KMS-11 (cell line): ENCODE measurements around the gene COX6B1.
"Not testable (repeated sequence)": the region's sequence is repeated elsewhere in the genome, so short reads cannot be mapped to it uniquely, and the experiment has no call there.

Experiments
- H2AFZ ChIP-seq: fragments of 200-600 bp; sonication (generic); 2 replicates; pipeline ENCODE4 v1.6.1; 2016; ENCODE audit warnings: antibody characterized with exemption, mixed run types, low read depth
- H3K27ac ChIP-seq: fragments of 200-600 bp; sonication (generic); 2 replicates; pipeline ENCODE4 v1.6.1; 2016; ENCODE audit warnings: mild to moderate bottlenecking, mixed run types
- H3K27me3 ChIP-seq: fragments of 200-600 bp; sonication (generic); 2 replicates; pipeline ENCODE4 v1.6.1; 2017; ENCODE audit warnings: mild to moderate bottlenecking, low read depth, mixed run types, moderate library complexity; ENCODE audit not compliant: insufficient read depth
- H3K36me3 ChIP-seq: fragments of 200-600 bp; sonication (generic); 2 replicates; pipeline ENCODE4 v1.6.1; 2017; ENCODE audit warnings: mild to moderate bottlenecking, mixed run types; ENCODE audit not compliant: insufficient read depth
- H3K4me1 ChIP-seq: fragments of 200-600 bp; sonication (generic); 2 replicates; pipeline ENCODE4 v1.6.1; 2016; ENCODE audit warnings: mild to moderate bottlenecking, low read depth, mixed run types; ENCODE audit not compliant: poor library complexity, severe bottlenecking
- H3K4me2 ChIP-seq: fragments of 200-600 bp; sonication (generic); 2 replicates; pipeline ENCODE4 v1.7.0; 2016; ENCODE audit warnings: mild to moderate bottlenecking, mixed run types
- H3K4me3 ChIP-seq: fragments of 200-600 bp; sonication (generic); IDR thresholded peaks from 2 replicates; pipeline ENCODE4 v1.6.1; 2017; ENCODE audit warnings: low read depth, low read length, mixed read lengths; ENCODE audit not compliant: insufficient read depth
- H3K79me2 ChIP-seq: fragments of 200-600 bp; sonication (generic); 2 replicates; pipeline ENCODE4 v1.6.1; 2016; ENCODE audit warnings: low read depth, mixed run types; ENCODE audit not compliant: insufficient read depth
- H3K9ac ChIP-seq: fragments of 200-600 bp; sonication (generic); 2 replicates; pipeline ENCODE4 v1.6.1; 2016; ENCODE audit warnings: mild to moderate bottlenecking, mixed run types
- H4K20me1 ChIP-seq: fragments of 200-600 bp; sonication (generic); 2 replicates; pipeline ENCODE4 v1.6.1; 2016; ENCODE audit warnings: mild to moderate bottlenecking, mixed run types; ENCODE audit not compliant: insufficient read depth
- TF ChIP-seq, protein P1 (sequence below): fragments of 200-600 bp; sonication (generic); conservative IDR thresholded peaks from 2 replicates; pipeline ENCODE4 v1.6.1; 2017; ENCODE audit warnings: low read depth, mild to moderate bottlenecking, antibody characterized with exemption, low read length, moderate library complexity, mixed read lengths

The COX6B1 gene, protein sequence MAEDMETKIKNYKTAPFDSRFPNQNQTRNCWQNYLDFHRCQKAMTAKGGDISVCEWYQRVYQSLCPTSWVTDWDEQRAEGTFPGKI

DNA sequence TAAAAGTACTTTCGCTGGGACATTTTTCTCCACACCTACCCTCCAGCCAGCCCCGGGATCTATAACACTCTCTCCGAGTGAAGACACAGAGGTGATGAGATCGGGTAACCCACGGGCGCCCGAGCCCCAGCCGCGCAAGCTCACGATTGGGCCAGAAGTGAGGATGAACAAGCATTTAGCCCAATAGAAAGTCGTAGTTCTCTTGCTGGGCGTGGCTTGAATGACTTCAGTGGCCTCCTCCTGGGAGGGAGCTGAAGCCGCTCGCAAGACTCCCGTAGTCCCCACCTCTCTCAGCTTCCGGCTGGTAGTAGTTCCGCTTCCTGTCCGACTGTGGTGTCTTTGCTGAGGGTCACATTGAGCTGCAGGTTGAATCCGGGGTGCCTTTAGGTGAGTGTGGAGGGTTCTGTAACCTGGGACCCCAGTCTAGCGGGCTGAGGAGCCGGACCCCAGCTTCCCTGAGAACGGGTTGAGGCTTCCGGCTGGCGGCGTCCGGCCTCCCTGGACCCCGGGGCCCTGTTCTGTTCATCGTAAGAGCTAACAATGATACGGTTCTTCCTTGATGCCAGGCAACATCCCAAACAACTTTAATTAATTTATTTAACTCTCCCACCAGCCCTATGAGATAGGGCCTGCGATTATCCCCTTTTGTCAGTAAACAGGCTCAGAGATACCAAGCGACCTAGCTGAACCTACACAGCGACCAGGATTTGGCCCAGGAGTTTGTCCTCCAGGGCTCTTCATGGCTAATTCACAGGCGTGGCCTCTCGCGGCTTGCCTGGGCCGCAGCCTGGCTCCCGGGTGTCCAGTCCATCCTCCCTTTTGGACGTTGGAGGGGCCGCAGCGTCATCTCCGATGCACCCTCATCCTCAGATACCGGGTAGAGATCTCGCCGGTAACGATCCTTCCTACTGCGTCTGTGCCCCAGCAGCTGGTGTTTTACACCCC is at the start of gene COX6B1:
Gene COX6B1, plus strand, starts transcription at position 307 of the 945 bp plus-strand sequence. CDS start 2,921 bp downstream, outside the sequence.
- Histone ChIP-seq H2AFZ (peak within 1 kb of the TSS; percentile 78), H3K79me2 (peaks cover 29% of the 10 kb centered on the region), H3K4me3 (peak within 1 kb of the TSS; percentile 47), H4K20me1 (no peaks in the 10 kb centered on the region), H3K9ac (peak within 1 kb of the TSS; percentile 51; the same call in 1 of the 2 replicates), H3K4me1 (peaks cover 30% of the 10 kb centered on the region), H3K36me3 (no peaks in the 10 kb centered on the region), H3K4me2 (peak within 1 kb of the TSS; percentile 91), H3K27ac (peak within 1 kb of the TSS; percentile 35; the same call in 1 of the 2 replicates), H3K27me3 (no peaks in the 10 kb centered on the region)
- TF ChIP-seq, protein P1, sequence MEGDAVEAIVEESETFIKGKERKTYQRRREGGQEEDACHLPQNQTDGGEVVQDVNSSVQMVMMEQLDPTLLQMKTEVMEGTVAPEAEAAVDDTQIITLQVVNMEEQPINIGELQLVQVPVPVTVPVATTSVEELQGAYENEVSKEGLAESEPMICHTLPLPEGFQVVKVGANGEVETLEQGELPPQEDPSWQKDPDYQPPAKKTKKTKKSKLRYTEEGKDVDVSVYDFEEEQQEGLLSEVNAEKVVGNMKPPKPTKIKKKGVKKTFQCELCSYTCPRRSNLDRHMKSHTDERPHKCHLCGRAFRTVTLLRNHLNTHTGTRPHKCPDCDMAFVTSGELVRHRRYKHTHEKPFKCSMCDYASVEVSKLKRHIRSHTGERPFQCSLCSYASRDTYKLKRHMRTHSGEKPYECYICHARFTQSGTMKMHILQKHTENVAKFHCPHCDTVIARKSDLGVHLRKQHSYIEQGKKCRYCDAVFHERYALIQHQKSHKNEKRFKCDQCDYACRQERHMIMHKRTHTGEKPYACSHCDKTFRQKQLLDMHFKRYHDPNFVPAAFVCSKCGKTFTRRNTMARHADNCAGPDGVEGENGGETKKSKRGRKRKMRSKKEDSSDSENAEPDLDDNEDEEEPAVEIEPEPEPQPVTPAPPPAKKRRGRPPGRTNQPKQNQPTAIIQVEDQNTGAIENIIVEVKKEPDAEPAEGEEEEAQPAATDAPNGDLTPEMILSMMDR = no peak

DNA sequence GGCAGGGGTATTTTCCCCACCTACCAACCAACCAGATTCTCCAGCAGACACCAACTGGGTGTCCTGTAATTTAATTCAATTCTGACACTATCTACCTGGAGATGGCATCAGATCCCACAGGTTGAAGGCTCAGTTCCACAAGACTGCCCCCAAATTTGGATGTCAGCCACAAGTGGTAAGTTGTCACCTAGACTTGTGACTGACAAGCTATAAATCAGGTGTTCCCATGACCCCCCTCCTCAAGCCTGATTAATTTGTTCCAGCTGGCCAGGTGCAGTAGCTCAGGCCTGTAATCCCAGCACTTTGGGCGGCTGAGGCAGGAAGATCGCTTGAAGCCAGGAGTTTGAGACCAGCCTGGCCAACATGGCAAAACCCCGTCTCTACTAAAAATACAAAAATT is 46.2 kb upstream of the COX6B1 start:
- TF ChIP-seq, protein P1 = no peak
- no peak overlapping the region for H3K4me2 ChIP-seq
- no peak overlapping the region for H3K27ac ChIP-seq
- H3K27me3 ChIP-seq = peaks cover 26% of the 10 kb centered on the region; the same call in 1 of the 2 replicates
- H3K9ac ChIP-seq = no peak overlapping the region
- H2AFZ ChIP-seq = no peak overlapping the region
- H3K4me3 ChIP-seq = no peak overlapping the region
- no peaks in the 10 kb centered on the region for H3K4me1 ChIP-seq
- H3K79me2 ChIP-seq = no peaks in the 10 kb centered on the region
- no peaks in the 10 kb centered on the region for H4K20me1 ChIP-seq
- no peaks in the 10 kb centered on the region for H3K36me3 ChIP-seq

DNA sequence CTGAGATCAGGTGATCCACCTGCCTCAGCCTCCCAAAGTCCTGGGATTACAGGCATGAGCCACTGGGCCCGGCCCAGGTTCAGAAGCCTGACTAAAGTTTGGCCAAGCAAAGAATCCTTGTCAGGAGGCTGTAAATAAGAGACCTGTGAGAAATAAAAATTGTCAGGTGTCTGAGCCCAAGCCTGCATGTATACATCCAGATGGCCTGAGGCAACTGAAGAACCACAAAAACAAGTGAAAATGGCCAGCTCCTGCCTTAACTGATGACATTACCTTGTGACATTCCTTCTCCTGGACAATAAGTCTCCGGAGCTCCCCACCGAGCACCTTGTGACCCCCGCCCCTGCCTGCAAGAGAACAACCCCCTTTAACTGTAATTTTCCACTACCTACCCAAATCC is 43.7 kb upstream of the COX6B1 start:
- not testable (repeated sequence) for H3K36me3 ChIP-seq, H3K79me2 ChIP-seq, H3K9ac ChIP-seq, H3K4me1 ChIP-seq, H2AFZ ChIP-seq, H3K4me3 ChIP-seq, H3K4me2 ChIP-seq, H4K20me1 ChIP-seq, H3K27ac ChIP-seq
- H3K27me3 ChIP-seq = peaks cover 13% of the 10 kb centered on the region; the same call in 1 of the 2 replicates

DNA sequence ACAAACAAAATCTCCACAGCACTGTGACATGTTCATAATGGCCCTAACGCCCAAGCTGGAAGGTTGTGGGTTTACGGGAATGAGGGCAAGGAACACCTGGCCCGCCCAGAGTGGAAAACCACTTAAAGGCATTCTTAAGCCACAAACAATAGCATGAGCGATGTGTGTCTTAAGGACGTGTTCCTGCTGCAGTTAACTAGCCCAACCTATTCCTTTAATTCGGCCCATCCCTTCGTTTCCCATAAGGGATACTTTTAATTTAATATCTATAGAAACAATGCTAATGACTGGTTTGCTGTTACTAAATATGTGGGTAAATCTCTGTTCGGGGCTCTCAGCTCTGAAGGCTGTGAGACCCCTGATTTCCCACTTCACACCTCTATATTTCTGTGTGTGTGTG is 41.0 kb upstream of the COX6B1 start:
- not testable (repeated sequence) for H3K36me3 ChIP-seq, H3K4me2 ChIP-seq, H4K20me1 ChIP-seq, H3K9ac ChIP-seq, H2AFZ ChIP-seq, H3K27me3 ChIP-seq, H3K27ac ChIP-seq, H3K4me3 ChIP-seq, H3K79me2 ChIP-seq, H3K4me1 ChIP-seq

DNA sequence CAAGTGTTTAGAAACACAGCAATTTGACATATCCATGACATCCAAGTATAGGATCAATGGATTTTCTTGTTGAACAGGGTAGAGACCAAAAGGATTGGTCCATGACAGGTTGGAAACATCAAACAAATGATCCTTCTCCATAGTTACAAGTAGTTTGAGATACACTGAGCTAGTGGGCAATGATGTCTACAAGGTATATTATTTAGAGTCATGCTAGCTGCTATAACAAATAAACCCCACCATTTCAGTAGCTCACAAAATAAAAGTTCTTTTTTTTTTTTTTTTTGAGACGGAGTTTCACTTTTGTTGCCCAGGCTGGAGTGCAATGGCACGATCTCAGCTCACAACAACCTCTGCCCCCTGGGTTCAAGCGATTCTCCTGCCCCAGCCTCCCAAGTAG is 40.5 kb upstream of the COX6B1 start:
- Histone ChIP-seq H3K4me2 (no peak overlapping the region), H3K36me3 (no peaks in the 10 kb centered on the region), H3K4me3 (no peak overlapping the region), H3K27ac (no peak overlapping the region), H3K79me2 (no peaks in the 10 kb centered on the region), H3K4me1 (peaks cover 3% of the 10 kb centered on the region), H3K27me3 (peaks cover 2% of the 10 kb centered on the region; the same call in 1 of the 2 replicates), H3K9ac (no peak overlapping the region), H2AFZ (no peak overlapping the region), H4K20me1 (no peaks in the 10 kb centered on the region)
- TF ChIP-seq, protein P1 = no peak
